ENCODE results near the gene FAM32A. TPM values are rescaled to one million over a fixed set of nuclear protein-coding genes. Genes with fewer than 3 reads are reported as not detected.

The FAM32A gene
- total and polyA plus RNA-seq, 10 of the 15 experiments (the other 5 are each of a cell fraction or from before 2014, with no cell fraction given) = 33.3 to 116 (median 71.9) TPM

GRCh38 chr19:16200038-16201010 lies 15.1 kb downstream of the FAM32A start (continued):
- TF ChIP-seq MEF2B (IDR thresholded peaks at IDR 0.05; ENCODE audit: partially characterized antibody, poor library complexity, severe bottlenecking) (no peak), RCOR1 (conservative IDR thresholded peaks at IDR 0.05; ENCODE audit: low read depth, low read length) (no peak), SIX5 (IDR thresholded peaks at IDR 0.05; ENCODE audit: low read depth, low read length, severe bottlenecking) (no peak)

- Histone ChIP-seq H3K9ac (ENCODE audit: control insufficient read depth, insufficient read depth, low read length) (no peak overlapping the region), H3K4me1 (ENCODE audit: control insufficient read depth, insufficient read depth, low read length) (peaks cover 22% of the 10 kb centered on the region), H3K4me3 (no peak overlapping the region), H3K27ac (ENCODE audit: control insufficient read depth, insufficient read depth) (no peak overlapping the region), H3K9me3 (replicated peaks; ENCODE audit: control insufficient read depth, insufficient read depth, low read length) (no peaks in the 10 kb centered on the region), H3K36me3 (ENCODE audit: control insufficient read depth in 2 of 2, insufficient read depth in 2 of 2, low read length in 1 of 2) (peaks cover 3 to 13% of the 10 kb centered on the region in 2 experiments; a peak in 3 of 4 replicates), H2AFZ (ENCODE audit: control insufficient read depth, low read depth, low read length) (no peak overlapping the region), H3K4me2 (ENCODE audit: control insufficient read depth, insufficient read depth) (0 out of 2 replicates have a peak overlapping the region, but pooled peaks have one; percentile 25), H3K27me3 (replicated peaks in 1 of 2; ENCODE audit: control insufficient read depth in 2 of 2, insufficient read depth in 2 of 2, low read length in 1 of 2) (no peaks in the 10 kb centered on the region), H3K79me2 (ENCODE audit: control insufficient read depth, insufficient read depth, low read length) (peaks cover 27% of the 10 kb centered on the region), H4K20me1 (ENCODE audit: control insufficient read depth, insufficient read depth) (no peaks in the 10 kb centered on the region; the same call in 1 of the 2 replicates)
- BruUV-seq (replicated peaks) = no TSS peak
- intact Hi-C loops (cut with micrococcal nuclease; ENCODE audit: unreplicated experiment) (no loop called here), in situ Hi-C loops (cut with MboI) (no loop called here)
- ChIA-PET RAD21 (ENCODE audit: unreplicated experiment) (interaction anchor here (0.6 to 0.7 kb wide), 2 partner anchors 19 to 415 kb away, joined by 4 to 5 read pairs; no protein-coding TSS in a partner anchor), SMC1A (ENCODE audit: uncharacterized antibody, unreplicated experiment) (no interaction called here), POLR2A (interaction anchor here (0.5 kb wide), 1 partner anchor 546 kb away, joined by 4 read pairs; no protein-coding TSS in a partner anchor), CTCF (no interaction called here)
- no peak for DNase-seq (ENCODE audit: low read depth, low spot score)
- 53% methylated on average over 4 of the region's 4 CpGs for WGBS (ENCODE audit: insufficient coverage, insufficient replicate concordance, low lambda C conversion rate, missing lambda C conversion rate)
- no peak for FAIRE-seq
- no peak for ATAC-seq
- TF ChIP-seq NFIC (IDR thresholded peaks at IDR 0.05; ENCODE audit: low read depth, low read length) = no peak
- TF ChIP-seq YBX1 (IDR thresholded peaks at IDR 0.05) = no peak
- no peak for TF ChIP-seq FOXK2 (IDR thresholded peaks at IDR 0.05)
- TF ChIP-seq ETV6 (conservative IDR thresholded peaks at IDR 0.05 in 1 of 2, IDR thresholded peaks at IDR 0.05 in 1 of 2; ENCODE audit: borderline replicate concordance in 1 of 2, low read depth in 1 of 2) = no peak
- no peak for TF ChIP-seq SMARCA5 (IDR thresholded peaks at IDR 0.05)
- TF ChIP-seq CEBPZ (IDR thresholded peaks at IDR 0.05; ENCODE audit: low read depth, low read length) = no peak
- no peak for TF ChIP-seq E2F8 (IDR thresholded peaks at IDR 0.05; ENCODE audit: low read depth, partially characterized antibody)
Measured at GRCh38 chr19:16201011-16201391, 15.8 kb downstream of the FAM32A start.
